GM19351 (cell line): ENCODE data around the gene FTH1.

Experiments
- ATAC-seq: cut with Tn5 transposase; IDR thresholded peaks from one replicate; pipeline ENCODE4 v1.9.1; 2021; ENCODE audit warnings: mild to moderate bottlenecking, moderate library complexity; ENCODE audit not compliant: unreplicated experiment

FTH1 gene

DNA sequence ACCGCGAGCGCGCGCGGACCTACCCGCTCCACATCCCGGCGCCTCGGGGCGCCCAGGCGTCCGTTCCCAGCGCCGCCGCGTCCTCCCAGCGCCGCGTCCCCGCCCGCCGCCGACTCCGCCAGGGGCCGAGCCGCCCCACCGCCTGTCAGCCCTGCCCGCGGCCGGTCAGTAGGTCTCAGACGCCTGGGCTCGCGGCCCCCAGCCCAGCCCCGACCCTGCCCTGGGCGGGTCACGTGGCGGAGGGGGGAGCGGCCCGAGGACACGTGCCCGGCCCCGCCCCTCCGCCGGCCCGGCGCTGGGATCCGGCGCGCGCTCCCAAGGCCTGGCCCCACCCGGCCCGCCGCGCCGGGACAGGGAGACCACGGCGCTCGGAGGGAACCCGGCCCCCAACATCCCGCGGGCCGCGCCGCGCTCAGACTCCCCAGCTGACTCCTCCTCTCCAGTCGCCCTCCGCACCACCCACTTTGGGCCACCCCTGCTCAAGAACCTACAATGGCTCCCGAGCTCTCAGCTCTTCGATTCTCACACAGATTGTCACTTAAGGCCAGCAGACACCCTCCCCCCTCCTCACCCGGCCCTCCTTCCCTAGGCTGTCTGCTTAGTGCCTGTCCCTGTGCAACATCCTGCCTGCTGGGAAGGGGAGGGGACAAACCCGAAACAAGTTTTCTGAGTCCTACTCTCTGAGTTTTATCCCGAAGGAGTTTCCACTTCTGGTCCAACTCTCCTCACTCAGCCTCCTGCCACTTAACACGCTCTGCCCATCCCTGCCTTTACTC, 49.9 kb downstream of the FTH1 start, which contains the start of gene RAB3IL1:
TSS of gene RAB3IL1 (minus strand) at position 233 of the 776 bp plus-strand sequence. CDS start at position 34, 199 bp downstream.
- no peak for ATAC-seq

DNA sequence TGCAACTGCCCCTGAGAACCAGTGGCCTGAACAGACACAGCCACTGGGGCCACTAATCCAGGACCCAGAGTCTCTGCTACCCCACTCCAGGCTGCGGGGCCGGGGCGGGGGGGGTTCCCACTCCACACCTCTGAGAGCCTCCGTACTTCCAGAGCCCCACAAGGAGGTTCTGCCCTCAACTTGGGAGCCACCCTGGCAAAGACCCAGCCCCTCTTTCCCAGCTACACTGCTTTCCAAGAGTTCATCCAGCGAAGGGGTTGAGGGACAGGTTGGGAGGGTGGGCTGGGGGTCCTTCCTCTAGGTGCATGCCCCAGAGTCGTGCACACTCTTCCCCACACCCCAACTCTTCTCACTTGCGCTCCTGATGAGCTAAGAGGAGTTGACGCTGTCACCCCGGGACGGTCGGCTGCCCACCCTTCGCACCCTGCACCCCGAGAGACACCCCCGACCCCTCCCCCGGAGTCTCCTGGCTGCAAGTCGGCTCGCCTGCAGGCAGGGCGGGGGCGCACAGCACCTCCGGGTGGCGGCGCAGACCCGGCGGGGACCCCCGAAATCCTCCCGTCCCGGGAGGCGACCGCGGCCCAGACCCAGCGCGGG, 50.6 kb downstream of the FTH1 start:
- ATAC-seq, result no peak

DNA sequence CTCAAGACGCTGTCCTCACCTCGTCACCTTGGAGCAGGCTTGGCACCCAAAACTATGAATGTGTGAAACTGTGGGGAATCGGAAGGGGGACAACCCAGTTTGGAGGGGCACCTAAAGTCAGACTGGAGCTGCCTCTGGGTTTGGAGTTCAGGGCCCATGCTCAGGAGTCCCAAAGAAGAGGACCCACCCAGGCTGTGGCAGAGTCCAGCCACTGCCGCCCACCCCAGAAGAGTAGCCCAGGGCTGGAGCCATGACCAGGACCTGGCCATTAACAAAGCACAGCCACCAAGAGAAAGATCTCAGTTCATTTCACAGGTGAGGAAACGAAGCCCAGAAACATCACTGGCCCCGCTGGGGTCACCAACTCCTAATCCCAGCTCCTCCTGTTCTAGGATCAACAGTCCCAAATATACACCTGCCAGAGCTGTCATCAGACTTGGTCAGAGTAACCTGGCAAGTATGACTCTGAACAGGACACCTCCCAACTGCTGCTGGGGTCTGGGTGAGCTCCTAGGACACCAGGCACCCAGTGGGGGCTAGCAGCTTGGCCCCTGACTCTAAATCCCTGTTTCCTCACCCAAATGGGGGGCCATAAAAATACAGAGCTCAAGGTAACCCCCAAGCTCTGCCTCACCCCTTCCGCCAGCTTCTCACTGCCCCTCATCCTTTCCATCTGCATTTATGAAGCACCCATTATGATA, 52.8 kb downstream of the FTH1 start:
- no peak for ATAC-seq
